Measurements from ENCODE around the gene SPTB. TPM values are rescaled to one million over a fixed set of nuclear protein-coding genes. Genes with fewer than 3 reads are reported as not detected.

Gene SPTB
- total and polyA plus RNA-seq, 2 experiments from 2014 or later = 1.1 to 1.7 TPM

- TF ChIP-seq EZH2phosphoT487 (IDR thresholded peaks at IDR 0.05; ENCODE audit: low read depth, severe bottlenecking, unreplicated experiment) (no peak), CTCF (IDR thresholded peaks at IDR 0.05; ENCODE audit: poor library complexity) (no peak), EZH2 (IDR thresholded peaks at IDR 0.05; ENCODE audit: borderline replicate concordance) (no peak)
- Histone ChIP-seq H3K4me3 (no peak overlapping the region), H3K4me2 (peak overlapping the region; percentile 16), H3K27me3 (peaks cover 28% of the 10 kb centered on the region), H2AFZ (no peak overlapping the region), H4K20me1 (ENCODE audit: insufficient read depth, poor library complexity, severe bottlenecking) (no peaks in the 10 kb centered on the region), H3K9me2 (replicated peaks; ENCODE audit: insufficient read depth) (no peaks in the 10 kb centered on the region), H3K79me2 (no peaks in the 10 kb centered on the region), H3K4me1 (ENCODE audit: insufficient read depth) (no peaks in the 10 kb centered on the region), H3K36me3 (replicated peaks; ENCODE audit: insufficient read depth, low read depth) (no peaks in the 10 kb centered on the region), H3K27ac (no peak overlapping the region), H3K9me3 (ENCODE audit: low read depth) (no peaks in the 10 kb centered on the region)
- no peak for DNase-seq (ENCODE audit: low spot score)
- WGBS (ENCODE audit: low lambda C conversion rate, missing lambda C conversion rate) = 82% methylated on average over 18 of the region's 18 CpGs
Measured at GRCh38 chr14:64841772-64842750, 37.6 kb downstream of the SPTB start.

GRCh38 chr14:64841121-64841651 lies 38.5 kb downstream of the SPTB start:
- Histone ChIP-seq H4K20me1 (ENCODE audit: insufficient read depth, poor library complexity, severe bottlenecking) (no peaks in the 10 kb centered on the region), H3K36me3 (replicated peaks; ENCODE audit: insufficient read depth, low read depth) (no peaks in the 10 kb centered on the region), H3K9me2 (replicated peaks; ENCODE audit: insufficient read depth) (no peaks in the 10 kb centered on the region), H3K4me3 (no peak overlapping the region), H3K27me3 (peaks cover 23% of the 10 kb centered on the region), H3K4me2 (peak overlapping the region; percentile 16), H3K4me1 (ENCODE audit: insufficient read depth) (no peaks in the 10 kb centered on the region), H3K9me3 (ENCODE audit: low read depth) (no peaks in the 10 kb centered on the region), H3K27ac (peak overlapping the region; percentile 29), H2AFZ (no peak overlapping the region), H3K79me2 (no peaks in the 10 kb centered on the region)
- TF ChIP-seq EZH2phosphoT487 (IDR thresholded peaks at IDR 0.05; ENCODE audit: low read depth, severe bottlenecking, unreplicated experiment) = no peak
- peak; percentile 57 for TF ChIP-seq CTCF (IDR thresholded peaks at IDR 0.05; ENCODE audit: poor library complexity)
- no peak for TF ChIP-seq EZH2 (IDR thresholded peaks at IDR 0.05; ENCODE audit: borderline replicate concordance)
- DNase-seq (ENCODE audit: low spot score) = peak; percentile 76
- WGBS (ENCODE audit: low lambda C conversion rate, missing lambda C conversion rate) = 29% methylated on average over 6 of the region's 6 CpGs

DNA sequence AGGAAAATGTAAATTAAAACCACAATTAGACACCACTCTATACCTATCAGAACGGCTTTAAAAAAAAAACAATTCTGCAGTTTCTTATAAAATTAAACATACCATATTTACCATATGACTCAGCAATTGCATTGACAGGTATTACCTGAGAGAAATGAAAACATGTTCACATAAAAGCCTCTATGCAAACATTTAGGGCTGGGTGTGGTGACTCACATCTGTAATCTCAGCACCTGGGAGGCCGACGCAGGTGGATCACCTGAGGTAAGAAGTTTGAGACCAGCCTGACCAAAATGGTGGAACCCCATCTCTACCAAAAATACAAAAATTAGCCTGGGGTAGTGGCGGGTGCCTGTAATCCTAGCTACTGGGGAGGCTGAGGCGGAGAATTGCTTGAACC lies 41.1 kb downstream of the SPTB start:
- no peaks in the 10 kb centered on the region for H3K36me3 ChIP-seq (replicated peaks; ENCODE audit: insufficient read depth, low read depth)
- 83% methylated on average over 5 of the region's 5 CpGs for WGBS (ENCODE audit: low lambda C conversion rate, missing lambda C conversion rate)
- H3K4me3 ChIP-seq = no peak overlapping the region
- no peak overlapping the region for H3K27ac ChIP-seq
- H3K4me2 ChIP-seq = no peak overlapping the region
- DNase-seq (ENCODE audit: low spot score) = peak; percentile 37
- peaks cover under 1% of the 10 kb centered on the region for H3K27me3 ChIP-seq
- H4K20me1 ChIP-seq (ENCODE audit: insufficient read depth, poor library complexity, severe bottlenecking) = no peaks in the 10 kb centered on the region
- no peaks in the 10 kb centered on the region for H3K79me2 ChIP-seq
- no peaks in the 10 kb centered on the region for H3K9me3 ChIP-seq (ENCODE audit: low read depth)
- TF ChIP-seq CTCF (IDR thresholded peaks at IDR 0.05; ENCODE audit: poor library complexity) (no peak), EZH2 (IDR thresholded peaks at IDR 0.05; ENCODE audit: borderline replicate concordance) (no peak), EZH2phosphoT487 (IDR thresholded peaks at IDR 0.05; ENCODE audit: low read depth, severe bottlenecking, unreplicated experiment) (no peak)
- no peak overlapping the region for H2AFZ ChIP-seq
- no peaks in the 10 kb centered on the region for H3K9me2 ChIP-seq (replicated peaks; ENCODE audit: insufficient read depth)
- no peaks in the 10 kb centered on the region for H3K4me1 ChIP-seq (ENCODE audit: insufficient read depth)

All from hepatocyte (in vitro differentiated cells).